HG03064 (cell line): ENCODE measurements around the gene STAT5B.
"Not testable (repeated sequence)": the region's sequence is repeated elsewhere in the genome, so short reads cannot be mapped to it uniquely, and the experiment has no call there.

Experiments
- ATAC-seq: cut with Tn5 transposase; IDR thresholded peaks from one replicate; pipeline ENCODE4 v1.9.1; 2021; ENCODE audit warnings: low read depth; ENCODE audit not compliant: unreplicated experiment

The STAT5B gene

DNA sequence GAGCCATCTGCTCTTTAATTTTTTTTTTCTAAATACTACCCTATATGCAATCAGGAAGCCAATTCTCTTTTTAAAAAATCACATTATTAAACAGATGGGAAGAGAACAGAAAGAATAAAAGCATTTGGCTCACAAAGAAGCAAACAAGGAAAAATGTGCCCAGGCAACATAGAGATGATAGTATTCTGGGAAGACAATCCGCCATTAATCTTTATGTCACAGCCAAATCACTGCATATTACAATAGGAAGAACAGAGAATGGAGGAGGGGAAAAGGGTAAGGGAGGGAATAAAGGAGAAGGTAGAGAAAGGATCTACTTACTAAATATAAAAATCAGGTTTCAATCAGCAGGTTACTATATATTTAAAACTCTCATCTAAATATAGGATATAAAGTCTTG lies 34.3 kb downstream of the STAT5B start:
- no peak for ATAC-seq

DNA sequence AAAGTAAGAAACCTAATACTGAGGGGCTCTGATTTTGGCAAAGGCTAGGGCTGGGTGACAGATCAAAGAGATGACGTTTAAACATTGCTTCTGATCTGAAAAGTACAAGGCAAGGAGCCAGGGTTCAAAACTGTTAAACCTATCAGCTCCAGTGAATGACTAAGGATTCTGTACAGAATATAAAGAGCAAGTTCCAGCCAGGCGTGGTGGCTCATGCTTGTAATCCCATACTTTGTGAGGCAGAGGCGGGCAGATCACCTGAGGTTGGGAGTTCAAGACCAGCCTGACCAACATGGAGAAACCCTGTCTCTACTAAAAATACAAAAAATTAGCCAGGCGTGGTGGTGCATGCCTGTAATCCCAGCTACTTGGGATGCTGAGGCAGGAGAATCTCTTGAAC lies 35.3 kb downstream of the STAT5B start:
- not testable (repeated sequence) for ATAC-seq

DNA sequence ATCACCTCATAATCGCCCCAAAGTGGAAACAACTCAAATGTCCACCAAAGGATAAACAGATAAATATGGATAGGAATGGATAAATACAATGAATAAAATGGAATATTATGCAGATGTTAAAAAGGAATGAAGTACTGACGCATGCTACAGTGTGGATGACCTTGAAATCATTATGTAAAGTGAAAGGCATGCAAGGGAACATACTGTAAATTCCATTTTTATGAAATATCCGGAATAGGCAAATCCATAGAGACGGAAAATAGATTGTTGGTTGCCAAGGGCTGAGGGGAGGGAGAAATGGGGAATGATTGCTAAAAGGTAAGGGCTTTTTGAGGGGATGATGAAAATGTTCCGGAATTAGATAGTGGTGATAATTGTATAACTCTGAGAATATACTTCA lies 36.0 kb downstream of the STAT5B start:
- no peak for ATAC-seq

- ATAC-seq, result not testable (repeated sequence)
Measured at GRCh38 chr17:42239576-42239975, 36.6 kb downstream of the STAT5B start.

DNA sequence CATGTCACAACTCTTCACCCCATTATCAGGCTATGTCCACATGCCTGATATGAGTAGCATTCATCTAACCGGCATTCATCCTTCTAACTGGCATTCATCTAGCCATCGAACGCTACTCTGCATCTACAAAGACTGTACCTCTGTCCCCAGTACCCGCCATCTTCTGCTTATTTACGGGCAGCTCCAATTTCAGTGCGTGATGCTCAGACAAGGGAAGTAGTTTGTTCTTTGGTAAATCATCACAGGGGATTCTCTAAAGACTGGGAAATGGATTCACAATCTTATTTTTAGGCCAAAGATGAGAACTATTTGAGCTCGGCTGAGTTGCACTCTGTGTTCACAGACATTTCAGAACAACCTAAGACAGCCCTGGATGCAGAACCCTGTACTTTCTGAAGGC lies 39.4 kb downstream of the STAT5B start:
- ATAC-seq, result no peak

- no peak for ATAC-seq
Measured at GRCh38 chr17:42233994-42234393, 42.2 kb downstream of the STAT5B start.

- ATAC-seq, result no peak
Measured at GRCh38 chr17:42233156-42233555, 43.0 kb downstream of the STAT5B start.

- ATAC-seq, result no peak
Measured at GRCh38 chr17:42230225-42230624, 46.0 kb downstream of the STAT5B start.

DNA sequence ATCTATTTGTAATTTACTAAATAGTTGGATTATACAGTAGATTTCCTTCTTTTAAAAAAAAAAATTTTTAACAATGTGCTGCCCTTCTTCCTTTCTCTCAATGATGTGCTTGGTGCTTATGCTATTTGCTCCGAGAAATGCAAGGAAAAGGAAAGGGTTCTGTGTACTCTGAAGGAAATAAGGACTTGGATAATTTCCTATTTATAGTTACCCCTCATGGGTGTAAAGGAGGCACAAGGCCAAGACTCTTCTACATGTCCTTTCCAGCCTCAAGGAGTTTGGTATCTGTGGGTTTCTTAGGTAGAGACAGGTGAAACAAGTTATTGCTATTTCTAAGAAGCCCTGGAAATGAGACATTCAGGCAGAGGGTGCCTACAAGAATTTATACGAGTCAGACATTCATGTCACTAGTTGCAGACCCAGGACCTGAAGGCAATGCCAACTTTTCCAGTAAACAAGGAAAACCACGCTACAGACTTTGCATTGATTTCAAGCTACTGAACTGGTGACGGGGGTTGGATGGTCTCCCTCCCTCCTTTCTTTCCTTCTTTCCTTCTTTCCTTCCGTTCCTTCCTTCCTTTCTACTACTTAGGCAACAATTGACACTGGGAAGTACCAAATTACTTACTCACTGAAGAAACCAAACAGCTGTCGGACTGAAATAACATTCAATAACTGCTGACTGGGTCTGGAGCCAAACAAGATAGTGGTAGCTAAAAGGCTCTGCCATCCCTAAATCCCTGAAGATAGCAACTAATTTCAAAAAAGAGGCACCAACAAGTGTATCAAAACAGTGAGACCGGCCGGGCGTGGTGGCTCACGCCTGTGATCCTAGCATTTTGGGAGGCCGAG lies 48.1 kb downstream of the STAT5B start:
- ATAC-seq, result no peak

DNA sequence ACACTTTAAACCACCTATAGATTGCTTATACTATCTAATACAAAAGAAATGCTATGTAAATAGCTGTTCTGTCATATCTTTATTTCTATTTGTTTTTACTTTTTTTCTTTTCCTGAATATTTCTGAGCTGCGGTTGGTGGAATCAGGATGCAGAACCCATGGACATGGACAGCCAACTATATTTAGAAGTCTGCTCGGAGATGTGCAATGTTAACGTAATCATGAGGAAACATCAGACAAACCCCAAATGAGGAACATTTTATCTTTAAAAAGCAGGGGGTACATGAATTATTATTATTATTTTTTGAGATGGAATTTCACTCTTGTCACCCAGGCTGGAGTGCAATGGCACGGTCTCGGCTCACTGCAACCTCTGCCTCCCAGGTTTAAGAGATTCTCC lies 50.5 kb downstream of the STAT5B start:
- no peak for ATAC-seq

- no peak for ATAC-seq
Measured at GRCh38 chr17:42224651-42225050, 51.5 kb downstream of the STAT5B start.

- no peak for ATAC-seq
Measured at GRCh38 chr17:42221886-42222745, 54.1 kb downstream of the STAT5B start.

DNA sequence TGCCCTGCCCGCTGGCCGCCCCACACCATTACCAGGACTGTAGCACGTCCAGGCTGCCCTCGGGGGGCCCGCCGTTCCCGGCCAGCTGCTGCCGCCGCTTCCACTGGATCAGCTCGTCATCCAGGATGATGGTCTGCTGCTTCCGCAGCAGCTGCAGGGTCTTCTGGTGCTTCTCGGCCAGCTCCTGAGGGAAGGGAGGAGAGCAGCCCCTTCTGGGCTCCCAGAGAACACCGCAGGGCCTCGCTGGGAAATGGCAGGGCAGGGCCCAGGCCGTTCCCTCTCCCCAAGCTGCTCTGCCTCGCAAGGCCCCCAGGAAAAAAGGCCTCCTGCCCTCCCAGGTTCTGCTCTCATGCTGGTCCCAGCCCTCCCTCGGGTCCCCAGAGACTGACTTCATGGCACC lies 56.9 kb downstream of the STAT5B start:
- ATAC-seq, result not testable (repeated sequence)

DNA sequence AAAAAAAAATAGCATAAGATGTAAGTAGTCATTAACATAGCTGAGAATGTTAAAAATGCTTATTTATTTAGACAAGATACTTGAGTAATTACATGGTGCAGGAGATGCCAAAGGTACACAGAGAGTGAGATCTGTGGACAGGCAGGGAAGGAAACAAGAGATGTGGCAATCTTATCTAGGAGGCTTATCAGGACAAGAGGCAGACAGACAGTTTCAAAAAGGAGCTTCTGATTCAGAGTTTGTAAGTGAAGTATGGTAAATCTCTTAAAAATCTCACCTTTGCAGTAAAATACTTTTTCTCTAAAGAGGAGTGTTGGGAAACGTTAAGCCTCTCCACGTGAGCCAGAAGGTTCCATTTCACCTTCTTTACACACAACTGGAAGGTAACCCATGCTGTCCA lies 62.0 kb downstream of the STAT5B start:
- ATAC-seq, result no peak

DNA sequence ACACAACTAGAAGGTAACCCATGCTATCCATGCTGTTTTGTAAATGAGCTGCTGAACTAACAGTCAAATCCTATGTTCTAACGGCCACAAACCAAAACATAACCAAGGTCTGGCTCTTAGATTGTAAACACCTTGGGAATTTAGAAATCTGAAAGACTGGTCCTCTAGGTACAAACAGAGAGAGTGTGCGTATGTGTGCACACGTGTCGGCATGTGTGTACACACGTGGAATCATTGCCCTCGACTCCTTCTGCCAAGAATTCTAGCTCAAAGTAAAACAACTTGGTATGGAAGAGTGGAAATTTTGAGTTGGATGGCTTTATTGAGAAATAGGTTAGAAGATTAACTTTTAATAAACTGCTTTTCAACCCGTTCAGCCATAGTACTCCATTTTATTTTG lies 63.8 kb downstream of the STAT5B start:
- no peak for ATAC-seq

DNA sequence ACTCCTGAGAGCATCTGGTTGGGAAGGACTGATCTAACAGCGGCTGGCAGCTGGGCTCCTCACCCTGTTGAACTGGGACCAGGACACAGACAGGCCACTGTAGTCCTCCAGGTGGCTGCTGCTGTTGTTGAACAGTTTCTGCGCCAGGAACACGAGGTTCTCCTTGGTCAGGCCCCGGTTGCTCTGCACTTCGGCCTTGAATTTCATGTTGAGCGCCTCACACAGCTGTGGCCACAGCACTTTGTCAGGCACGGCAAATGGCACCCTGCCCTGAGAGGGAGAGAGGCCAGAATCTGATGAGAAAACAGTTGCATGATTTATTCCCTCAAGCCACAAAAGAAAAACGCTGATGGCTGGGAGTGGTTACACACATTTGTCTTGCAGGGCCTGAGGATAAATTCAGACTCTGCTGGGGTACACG lies 64.3 kb downstream of the STAT5B start:
- not testable (repeated sequence) for ATAC-seq

GRCh38 chr17:42210046-42210445 lies 66.1 kb downstream of the STAT5B start:
- ATAC-seq, result no peak

- not testable (repeated sequence) for ATAC-seq
Measured at GRCh38 chr17:42206153-42206612, 70.0 kb downstream of the STAT5B start.

GRCh38 chr17:42203354-42203753 lies 72.8 kb downstream of the STAT5B start:
- ATAC-seq, result no peak

- ATAC-seq, result no peak
Measured at GRCh38 chr17:42202696-42203095, 73.5 kb downstream of the STAT5B start.

GRCh38 chr17:42202159-42202558 lies 74.0 kb downstream of the STAT5B start:
- ATAC-seq, result no peak

DNA sequence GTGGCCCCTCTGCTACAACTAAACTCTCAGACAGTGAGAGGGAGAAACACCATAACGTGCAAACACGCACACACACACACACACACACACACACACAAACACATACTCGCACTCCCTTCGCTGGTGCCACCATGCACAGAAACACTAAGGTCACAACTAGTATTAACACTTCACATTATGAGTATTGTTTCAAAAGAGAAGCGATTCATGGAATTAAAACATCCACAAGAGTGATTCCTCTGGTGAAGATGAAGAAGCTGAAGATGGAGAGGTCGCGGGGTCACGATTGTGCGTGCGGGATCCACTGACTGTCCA lies 74.8 kb downstream of the STAT5B start:
- no peak for ATAC-seq
